RKO (cell line): ENCODE results near the gene RACGAP1.

ENCODE experiments used
- DNase-seq: peaks from one replicate; pipeline ENCODE4 v3.0.0-alpha.2; 2016; ENCODE audit warnings: low spot score

The RACGAP1 gene

DNA sequence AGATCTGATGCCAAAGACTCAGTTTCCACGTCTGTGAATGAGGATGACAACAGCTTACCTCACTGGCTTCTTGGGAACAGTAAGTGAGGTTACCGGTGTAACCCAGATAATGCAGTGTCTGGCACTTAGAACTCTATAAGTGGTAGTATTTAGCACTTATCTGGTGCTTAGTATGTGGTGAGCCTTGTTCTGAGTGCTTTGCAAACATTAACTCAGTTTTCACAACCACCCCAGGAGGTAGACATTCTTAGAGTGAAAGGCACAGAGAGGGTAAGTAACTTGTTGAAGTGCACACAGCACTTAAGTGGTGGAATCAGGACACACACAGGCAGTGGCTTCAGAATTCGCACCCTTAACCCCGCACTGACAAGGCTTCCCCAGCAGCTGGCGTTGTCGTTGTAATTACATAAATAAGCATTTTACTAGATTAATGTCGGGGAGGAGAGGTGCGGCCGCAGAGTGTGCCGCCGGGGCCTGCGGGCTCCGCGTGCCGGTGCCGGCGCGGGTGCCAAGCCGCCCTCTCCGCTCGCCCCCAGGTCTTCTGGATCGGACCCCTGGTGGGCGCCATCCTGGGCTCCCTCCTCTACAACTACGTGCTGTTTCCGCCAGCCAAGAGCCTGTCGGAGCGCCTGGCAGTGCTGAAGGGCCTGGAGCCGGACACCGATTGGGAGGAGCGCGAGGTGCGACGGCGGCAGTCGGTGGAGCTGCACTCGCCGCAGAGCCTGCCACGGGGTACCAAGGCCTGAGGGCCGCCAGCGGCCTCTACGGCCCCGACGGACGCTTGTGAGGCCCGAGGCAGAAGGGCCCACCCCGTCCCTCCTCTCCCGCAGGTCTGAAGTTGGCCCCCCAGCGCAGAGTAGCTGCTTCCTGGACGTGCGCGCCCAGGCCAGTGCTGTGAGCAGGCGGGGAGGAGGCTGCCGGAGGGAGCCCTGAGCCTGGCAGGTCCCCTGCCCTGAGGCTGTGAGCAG lies 70.1 kb downstream of the RACGAP1 start:
- DNase-seq = peak; percentile 16

DNA sequence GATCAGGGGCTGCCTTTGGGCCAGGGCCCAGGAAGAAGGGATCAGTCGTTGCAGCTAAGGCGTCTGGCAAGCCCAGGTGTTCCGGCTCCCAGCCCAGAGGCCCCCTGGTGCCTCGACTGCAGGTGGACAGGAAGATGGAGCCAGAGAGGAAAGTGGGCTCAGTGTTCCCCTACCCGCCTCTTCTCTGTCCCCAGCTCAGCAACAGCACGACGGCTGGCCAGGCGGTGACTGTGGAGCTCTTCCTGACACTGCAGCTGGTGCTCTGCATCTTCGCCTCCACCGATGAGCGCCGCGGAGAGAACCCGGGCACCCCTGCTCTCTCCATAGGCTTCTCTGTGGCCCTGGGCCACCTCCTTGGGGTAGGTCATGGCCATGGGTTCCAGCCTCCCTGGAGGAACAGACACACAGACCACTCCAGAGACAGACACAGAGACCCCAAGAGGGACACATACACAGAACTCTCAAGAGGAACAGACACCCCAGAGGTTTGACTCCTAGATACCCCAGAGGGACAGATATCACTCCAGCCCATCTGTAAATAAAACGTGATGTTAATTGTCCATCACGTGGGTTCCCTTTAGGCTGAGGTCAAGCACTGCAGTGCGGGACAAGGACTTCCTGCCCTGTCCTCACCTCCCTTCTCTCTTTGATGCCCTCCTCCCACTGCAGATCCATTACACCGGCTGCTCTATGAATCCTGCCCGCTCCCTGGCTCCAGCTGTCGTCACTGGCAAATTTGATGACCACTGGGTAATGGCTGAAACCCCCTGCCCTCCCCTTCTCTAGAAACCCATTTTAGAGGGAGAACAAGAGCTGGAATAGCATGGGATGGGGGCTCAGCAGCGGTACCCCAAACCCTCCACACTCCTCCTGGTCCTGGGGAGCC lies 71.1 kb downstream of the RACGAP1 start:
- no peak for DNase-seq

DNA sequence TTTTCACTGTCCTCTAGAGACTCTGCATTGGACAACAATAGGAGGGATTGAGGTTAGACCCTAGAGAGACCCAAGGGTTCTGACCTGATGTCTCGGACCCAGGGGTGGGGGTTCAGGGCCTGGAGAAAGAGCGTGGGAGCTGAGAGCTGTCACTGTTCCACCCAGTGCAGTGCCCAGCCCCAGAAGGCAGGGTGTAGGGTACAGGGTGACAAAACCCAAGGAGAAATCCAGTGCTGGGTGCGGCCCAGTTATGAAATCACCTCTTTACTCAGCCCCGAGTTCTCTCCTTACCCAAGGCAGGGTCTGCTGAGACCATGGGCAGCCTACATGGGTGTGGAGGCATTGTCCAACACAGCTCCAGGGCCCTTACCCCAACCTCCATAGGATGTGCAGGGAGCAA lies 72.1 kb downstream of the RACGAP1 start:
- no peak for DNase-seq

DNA sequence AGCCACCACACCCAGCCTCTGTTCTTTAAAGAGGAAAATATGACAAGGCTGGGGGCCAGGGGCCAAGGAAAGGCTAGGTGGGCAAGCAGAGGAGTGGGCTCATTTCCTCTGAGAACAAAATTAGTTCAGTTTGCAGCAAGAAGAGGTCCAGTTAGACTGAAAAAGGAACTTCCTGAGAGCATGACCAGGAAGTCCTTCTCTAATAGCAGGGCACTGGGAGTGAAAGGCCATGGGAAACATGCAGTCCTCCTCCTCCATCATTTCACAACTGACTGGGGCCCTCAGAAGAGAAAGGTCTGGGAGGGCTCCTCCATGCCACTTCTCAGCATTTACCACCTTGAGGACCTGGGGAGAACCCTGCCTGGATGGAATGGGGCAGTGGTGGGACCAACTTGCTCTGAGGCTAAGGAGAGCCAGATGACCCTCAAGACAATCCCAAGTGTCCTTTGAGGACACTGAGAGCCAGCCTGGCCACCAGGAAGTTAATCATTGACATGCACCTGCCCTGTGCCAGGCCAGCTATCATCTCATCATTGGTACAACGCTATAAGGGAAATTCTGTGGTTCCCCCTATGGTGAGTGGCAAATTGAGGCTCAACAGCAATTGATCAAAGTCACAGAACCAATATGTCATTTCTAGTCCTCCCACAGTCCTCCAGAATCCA lies 72.8 kb downstream of the RACGAP1 start:
- DNase-seq = no peak

DNA sequence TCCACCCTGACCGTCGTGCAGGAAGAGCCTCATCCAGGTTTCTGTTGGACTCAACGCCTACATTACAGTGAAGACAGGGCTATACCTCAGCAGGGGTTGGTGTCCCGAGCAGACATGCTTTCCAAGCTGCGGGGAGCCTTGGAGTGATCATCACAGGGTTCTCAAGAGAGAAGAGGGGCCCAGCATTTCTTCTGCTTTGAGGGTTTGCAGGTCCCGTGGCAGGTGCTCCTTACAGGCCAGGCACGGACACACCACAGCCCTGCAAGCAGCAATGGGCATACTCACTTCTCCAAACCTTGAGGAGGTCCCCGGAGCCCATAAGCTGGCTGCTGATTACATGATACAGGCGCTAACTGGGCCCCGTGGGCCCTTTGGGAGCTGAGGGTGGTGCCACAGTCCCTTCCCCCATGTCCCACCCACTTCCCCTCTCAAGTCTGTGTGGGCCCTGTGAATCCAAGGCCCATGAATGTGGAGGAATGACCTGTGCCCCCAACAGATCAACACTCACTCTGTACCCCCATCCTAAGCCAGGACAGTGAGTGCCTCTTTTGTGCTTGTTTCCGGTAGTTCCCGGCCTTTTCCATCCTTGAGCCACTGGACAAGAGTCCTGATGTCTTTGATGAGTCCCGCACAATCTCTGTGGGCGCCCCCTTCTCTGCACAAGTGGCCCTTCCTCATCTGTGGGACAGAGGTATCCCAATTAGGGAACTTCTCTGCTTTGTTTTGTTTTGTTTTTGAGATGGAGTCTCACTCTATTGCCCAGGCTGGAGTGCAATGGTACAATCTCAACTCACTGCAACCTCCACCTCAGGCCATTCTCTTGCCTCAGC lies 73.7 kb downstream of the RACGAP1 start:
- no peak for DNase-seq

DNA sequence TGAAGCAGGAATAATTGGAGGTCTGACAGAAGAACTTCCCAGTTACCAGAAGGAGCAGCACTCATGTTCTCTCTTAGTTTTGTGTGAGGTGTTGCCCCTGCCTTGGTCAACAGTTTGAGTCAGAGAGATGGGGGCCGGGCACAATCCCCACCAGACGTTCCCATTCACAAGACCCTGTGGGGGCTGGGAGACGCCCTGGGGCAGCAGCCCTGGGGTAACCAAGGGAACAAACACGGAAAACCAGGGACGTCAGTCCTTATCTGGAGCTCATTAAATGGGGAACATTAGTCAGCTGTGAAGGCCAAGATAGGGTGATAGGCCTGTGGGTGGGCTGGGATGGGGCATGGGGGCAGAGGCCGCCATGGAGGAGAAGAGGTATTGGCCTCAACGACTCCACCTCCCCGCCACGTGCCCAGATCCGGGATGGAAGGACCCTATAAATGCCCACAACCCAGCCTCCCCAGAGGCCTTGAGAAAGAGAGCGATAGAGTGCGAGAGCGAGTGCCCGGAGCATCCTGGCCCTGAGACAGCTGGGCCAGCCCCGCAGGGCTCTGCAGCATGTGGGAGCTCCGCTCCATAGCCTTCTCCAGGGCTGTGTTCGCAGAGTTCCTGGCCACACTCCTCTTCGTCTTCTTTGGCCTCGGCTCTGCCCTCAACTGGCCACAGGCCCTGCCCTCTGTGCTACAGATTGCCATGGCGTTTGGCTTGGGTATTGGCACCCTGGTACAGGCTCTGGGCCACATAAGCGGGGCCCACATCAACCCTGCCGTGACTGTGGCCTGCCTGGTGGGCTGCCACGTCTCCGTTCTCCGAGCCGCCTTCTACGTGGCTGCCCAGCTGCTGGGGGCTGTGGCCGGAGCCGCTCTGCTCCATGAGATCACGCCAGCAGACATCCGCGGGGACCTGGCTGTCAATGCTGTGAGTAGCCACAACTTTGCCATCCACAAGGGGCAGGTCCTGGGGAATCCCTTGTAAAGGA lies 74.7 kb downstream of the RACGAP1 start, which contains the start of gene AQP2:
Gene AQP2 (plus strand): TSS at position 465 of the 979 bp plus-strand sequence. CDS start 94 bp downstream, at position 559.
- DNase-seq = no peak

DNA sequence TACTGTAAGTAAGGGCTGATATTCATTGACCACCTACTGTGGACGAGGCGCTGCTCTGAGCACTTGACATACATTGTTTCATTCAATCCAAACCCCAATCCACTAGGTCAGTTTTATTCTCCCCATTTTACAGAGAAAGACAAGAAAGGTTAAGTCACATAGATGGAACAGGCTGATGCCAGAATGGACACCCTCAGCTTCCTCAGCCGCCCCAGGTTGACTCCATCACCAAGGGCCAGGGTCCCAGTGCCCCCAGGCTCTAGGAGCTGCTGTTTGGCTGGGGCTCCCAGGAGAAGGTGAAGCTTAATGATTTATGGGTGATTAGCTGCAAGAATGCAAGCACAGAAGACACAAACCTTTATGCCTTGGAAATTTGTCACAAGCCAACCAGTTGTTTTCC lies 75.4 kb downstream of the RACGAP1 start:
- DNase-seq = no peak

DNA sequence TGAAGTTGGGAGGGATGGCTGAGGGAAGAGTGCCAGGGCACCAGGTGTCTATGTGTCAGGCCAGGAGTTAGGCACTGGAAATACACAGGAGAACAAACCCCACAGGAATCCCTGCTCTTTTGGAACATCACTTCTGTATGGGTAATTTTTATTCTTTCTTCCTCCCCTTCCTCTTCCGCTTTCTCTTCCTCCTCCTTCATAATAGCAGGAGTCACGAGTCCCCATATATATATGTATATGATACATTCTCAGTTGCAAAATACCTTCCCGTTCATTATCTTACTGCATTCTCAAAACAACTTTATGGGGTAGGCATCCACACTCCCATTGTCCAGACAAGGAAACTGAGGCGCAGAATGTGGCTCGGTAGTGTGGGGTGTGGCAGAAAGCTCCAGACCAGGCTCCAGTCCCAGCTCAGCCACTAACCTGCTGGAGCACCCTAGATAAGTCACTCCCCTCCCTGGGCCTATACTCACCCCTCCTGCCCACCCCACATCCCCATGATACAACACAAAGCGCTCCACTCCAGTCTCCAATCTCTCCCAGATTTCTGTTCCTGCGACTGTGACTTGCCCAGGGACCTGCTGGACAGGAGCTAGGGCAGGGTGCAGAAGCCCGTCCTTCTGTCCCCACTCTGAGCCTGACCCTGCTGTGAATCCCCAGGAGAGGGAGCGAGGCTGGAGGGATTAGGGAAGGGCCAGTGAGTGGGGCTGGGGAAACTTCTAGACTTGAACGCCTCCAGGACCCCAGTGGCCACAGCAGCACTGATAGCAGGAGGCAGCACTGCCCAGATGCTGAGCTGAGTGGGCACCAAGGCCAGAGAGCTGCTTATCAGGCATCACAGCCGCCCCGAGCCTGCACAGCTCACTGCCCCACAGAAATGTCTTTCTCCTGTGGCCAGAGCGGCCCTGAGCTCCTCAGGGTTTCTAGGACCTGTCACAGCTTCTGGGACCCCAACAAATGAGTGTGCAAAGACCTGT lies 76.1 kb downstream of the RACGAP1 start:
- DNase-seq = no peak

DNA sequence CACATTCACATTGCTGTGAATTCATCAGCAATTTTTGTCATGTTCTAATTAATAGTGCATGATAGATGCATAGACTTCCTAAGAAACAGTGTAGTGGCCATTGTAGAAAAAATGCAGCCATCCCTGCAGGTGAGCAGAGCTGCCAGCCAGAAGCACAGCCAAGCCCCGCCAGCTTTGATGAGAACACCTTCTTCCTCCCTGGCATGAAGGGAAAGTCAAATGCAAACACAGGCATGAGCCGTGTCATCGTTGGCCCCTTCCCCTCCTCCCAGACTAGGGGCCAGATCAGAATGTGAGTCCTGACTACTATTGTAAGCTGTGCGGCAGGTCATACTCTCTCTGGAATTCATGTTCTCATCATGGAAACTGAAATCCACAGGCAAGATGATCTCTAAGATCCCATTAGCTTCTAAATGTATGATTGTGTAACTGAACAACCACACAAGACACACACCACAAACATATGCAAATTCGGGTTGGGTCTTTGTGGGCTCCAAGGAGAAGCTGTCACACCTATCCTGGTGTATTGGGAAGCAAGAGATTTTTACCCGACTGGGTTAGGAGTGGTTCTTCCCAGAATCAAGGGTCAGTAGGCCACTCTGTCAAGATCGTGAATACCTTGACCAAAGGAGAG lies 77.6 kb downstream of the RACGAP1 start:
- no peak for DNase-seq

DNA sequence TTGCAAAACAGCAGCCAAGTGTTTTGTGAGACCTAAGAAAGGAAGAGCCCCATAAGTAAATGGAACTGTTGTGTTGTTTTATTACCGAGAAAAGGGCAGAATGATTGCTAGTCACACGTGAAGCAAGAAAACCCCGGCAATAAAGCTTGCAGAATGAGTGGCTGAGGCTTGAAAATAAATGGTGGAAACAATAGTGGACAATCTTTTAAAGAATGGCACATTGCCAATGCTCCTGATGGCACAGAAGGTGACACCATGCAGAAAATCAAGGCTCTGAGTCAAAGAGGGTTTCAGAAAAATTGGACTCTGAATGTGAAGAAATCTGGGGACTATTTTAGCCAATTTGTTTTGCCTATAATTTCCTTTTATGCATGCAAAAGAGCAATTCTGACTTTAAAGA lies 78.8 kb downstream of the RACGAP1 start:
- DNase-seq = no peak

DNA sequence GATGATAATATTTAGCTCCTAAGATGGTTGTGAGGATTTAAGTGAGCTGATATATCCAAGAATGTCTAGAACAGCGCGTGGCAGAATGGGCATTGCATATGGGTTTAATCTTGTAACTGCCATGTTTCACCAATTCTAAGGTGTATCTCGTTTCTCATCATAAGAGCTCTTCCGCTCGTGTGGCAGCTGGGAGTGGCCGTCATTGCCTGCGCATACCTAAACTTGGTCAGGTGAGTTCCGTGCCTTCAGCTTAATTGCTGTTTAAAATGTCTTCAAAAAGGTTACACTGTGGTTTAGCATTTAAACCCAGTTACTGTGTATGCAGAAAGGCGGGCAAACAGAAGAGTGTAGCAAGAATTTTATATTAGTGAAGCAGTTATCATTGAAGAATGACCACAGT lies 79.2 kb downstream of the RACGAP1 start:
- no peak for DNase-seq

DNA sequence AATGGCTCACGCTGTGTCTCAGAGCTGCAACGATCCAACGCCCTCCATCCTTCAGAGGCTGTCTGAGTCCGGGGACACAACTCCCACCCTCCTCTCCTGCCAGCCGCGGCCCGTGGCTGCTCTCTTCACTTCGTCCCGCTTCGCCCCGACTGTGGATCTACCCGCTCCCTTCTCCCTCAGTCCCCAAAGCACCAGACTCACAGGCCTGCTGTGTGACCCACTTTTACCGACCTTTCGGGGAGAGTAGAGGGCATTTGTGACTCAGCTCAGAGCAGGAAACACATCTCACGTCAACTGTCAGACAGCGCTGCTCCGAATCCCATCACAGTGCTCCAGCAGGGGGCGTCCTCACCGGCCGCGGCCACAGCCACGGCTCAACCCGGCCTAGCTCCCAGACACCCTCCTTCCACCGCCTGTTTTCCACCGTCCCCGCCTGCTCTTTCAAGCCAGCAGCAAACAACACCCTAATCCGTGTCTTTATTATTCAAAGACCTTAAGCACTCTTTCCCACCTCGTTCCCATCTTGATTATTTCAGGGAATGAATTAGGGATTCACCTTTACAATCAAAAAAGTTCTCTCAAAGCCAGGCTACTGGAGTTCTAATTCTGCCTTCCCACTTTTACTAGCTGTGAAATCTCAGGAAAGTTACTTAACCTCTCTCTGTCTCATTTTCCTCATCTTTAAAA lies 79.8 kb downstream of the RACGAP1 start:
- peak; percentile 86 for DNase-seq

DNA sequence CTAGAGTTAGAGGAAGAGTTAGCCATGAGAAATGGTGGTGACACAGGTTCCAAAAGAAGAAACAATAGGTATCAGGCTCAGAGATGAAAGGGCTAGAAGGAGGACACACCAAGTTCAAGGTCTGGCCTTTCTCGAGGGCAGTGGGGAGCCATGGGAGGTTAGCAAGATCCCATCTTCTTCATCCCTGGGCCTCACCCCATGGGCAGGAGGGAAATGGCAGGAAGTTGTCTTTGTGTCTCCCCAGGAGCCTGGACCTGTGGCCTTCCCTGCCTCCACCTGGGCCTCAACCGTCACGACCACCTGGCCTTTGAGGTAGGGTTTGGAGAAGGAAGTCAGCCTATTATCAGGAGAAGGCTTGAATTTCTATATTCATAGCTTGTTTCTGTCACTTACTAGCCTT lies 80.6 kb downstream of the RACGAP1 start:
- DNase-seq = no peak

DNA sequence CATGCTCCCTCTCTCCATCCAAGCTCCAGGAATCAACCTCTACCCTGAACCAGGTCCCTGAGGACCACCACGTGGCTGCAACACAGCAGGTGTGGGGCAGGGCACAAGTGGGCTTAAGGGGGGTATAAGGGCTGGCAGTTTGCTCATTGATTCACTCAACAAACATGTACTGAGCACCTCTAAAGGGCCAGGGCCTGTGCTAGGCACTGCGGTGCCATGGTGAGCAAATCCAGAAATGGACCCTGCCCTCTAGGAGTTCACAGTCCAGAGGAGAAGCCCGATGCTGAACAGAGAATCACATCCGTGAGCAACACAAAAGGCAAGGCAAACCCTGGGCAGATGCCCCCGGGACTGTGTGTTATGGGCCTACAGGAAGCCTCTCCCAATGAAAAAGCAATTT lies 81.2 kb downstream of the RACGAP1 start:
- no peak for DNase-seq

DNA sequence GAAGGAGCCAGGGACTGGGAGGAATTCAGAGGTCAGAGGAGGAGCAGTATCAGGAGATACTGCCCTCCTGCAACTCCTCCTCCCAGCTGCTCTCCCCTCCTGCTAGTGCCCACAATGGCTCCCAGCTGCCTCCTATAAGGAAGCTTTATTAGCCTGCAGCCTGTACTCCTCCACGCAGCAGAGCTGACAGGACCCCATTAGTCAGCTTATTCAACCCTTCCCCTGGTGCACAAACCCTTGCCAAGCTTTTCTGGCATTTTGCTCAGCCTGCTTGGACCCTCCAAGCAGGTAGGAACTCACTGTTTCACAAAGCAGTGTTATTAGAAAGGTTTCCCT lies 81.7 kb downstream of the RACGAP1 start:
- DNase-seq = no peak

DNA sequence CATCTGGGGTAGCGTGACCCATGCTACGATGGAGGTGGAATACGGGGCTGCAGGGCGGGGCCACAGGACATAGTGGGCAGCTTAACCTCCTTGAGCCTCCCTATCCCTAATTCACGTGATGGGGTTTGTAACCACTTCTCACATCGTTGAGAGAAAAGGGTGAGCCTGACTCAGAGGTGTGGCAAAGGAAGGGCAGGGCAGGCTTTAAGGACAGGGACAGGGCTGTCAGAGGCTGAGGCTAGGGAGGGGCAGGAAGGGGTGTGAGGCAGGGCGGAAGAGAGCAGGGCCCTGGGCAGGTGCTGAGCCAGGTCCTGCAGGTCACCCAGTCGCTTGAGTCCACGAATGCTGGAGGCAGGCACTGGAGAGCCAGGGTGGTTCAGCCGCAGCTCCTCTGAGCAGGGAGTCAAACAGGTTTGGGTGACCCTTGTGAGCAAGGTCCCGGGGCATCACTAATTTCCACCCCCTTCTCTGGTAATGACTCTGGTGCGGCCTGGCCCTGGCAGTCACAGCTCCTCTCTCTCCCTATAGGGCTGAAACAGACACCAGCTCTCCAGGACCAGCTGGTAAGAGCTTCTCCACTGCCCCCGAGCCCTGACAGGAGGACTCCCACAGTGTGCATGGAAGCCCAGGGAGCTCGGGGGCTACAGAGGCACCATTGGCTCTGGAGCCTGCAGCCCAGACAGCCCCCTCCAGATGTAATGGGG lies 82.2 kb downstream of the RACGAP1 start:
- DNase-seq = no peak

DNA sequence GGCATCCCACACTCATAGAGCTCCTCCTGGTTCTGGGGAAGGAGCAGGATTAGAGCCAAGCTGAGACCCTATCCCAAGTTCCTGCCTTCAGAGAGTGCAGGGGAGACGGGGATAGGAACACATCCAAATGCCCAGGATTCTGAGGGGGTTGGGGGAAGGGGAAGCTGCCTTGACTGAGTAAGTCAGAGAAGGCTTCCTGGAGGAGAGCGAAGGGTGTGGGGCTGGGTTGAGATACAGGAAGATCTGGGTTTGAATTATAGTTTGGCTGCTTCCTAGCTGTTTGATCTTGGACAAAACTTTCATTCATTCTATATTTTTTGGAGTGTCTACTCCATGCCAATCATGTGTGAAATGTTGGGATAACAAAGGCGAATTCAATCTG lies 82.8 kb downstream of the RACGAP1 start:
- DNase-seq = no peak
